PFSK-1 (cell line): ENCODE measurements around the gene MAP4K4.

Experiments
- FOXP2 ChIP-seq: optimal IDR thresholded peaks from 2 replicates; pipeline ENCODE3; 2011; ENCODE audit warnings: borderline replicate concordance, control low read depth, inconsistent platforms; ENCODE audit not compliant: insufficient read depth; ENCODE audit errors: extremely low read length, extremely low read depth
- POLR2AphosphoS5 ChIP-seq: IDR thresholded peaks from 2 replicates; pipeline ENCODE4 v1.6.1; 2012; ENCODE audit warnings: low read depth, mild to moderate bottlenecking, control low read depth, low read length, moderate library complexity
- REST ChIP-seq, 2 experiments: IDR thresholded peaks; 2 replicates each; pipeline versions ENCODE4 v1.6.1 to v1.8.0; 2011 to 2012; ENCODE audit warnings: low read depth in 2 of 2, low read length in 2 of 2, control low read depth in 1 of 2, inconsistent platforms in 1 of 2, mild to moderate bottlenecking in 1 of 2, moderate library complexity in 1 of 2; ENCODE audit not compliant: insufficient read depth in 1 of 2
- SIN3A ChIP-seq: IDR thresholded peaks from 2 replicates; pipeline ENCODE4 v1.6.1; 2012; ENCODE audit warnings: mild to moderate bottlenecking, low read length, moderate library complexity, borderline replicate concordance; ENCODE audit not compliant: insufficient read depth
- TAF1 ChIP-seq: IDR thresholded peaks from 2 replicates; pipeline ENCODE4 v1.6.1; 2012; ENCODE audit warnings: low read length, control low read depth, borderline replicate concordance; ENCODE audit not compliant: insufficient read depth

DNA sequence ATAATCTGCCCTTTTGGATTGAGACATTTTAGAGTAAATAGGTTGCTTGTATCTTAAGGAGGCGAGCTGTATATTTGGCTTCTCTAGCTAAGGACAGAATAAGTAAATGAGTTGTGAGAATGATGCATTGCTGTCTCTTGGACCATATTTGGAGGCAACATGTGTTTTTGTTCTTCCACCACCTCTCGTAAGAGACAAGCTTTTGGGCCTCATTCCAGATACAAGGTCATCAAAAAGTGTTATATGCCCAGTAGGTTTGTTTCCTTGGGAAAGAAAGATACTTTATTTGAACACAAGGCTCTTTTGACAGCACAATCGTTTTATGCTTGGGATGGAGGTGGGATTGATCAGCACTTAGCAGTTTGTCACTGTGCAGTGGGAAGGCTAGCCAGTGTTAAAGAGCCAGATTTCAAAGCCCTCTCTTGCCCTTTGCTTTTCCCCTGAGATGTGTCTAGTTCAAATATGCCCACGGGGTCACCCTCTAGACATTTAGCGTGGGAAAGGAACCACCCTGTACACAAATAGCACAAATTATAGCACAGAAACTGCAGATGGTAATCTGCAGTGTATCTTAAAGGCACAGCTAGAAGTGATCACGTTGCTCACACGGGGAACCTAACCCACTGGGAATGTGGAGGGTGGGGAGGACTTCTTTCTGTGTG is 131.3 kb downstream of the MAP4K4 start:
- TF ChIP-seq POLR2AphosphoS5 (no peak), TAF1 (no peak), REST (IDR thresholded peaks at IDR 0.05; ENCODE audit: insufficient read depth in 1 of 2, low read depth in 2 of 2, low read length in 2 of 2) (no peak), FOXP2 (no peak), SIN3A (no peak)
